ENCODE results near the gene AMMECR1. TPM values are rescaled to one million over a fixed set of nuclear protein-coding genes. Genes with fewer than 3 reads are reported as not detected.
"Not testable (repeated sequence)": the region's sequence is repeated elsewhere in the genome, so short reads cannot be mapped to it uniquely, and the experiment has no call there.

AMMECR1 gene
- total and polyA plus RNA-seq, 2 experiments from 2014 or later, result 15.3 to 17.1 TPM

DNA sequence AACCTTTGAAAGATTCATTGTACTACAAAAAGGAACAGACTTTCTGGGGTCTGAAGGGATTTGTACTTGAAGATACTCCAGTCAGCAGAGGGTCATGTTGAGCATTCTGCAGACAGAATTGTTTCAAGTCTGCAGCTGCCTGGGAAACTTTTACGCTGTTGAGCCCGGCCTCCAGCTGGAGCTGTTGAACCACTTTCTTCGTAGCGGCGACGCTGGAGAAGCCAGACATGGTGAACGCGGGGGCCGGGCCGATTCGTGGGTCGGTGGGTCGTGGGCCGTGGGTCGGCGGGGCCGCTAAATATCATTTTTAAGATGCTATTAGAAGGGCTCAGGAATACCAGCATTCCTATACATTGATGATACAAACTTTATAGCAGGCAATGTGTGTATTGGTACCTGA lies 28.8 kb upstream of the AMMECR1 start:
- Histone ChIP-seq H3K36me3 (ENCODE audit: low read depth) (no peaks in the 10 kb centered on the region), H3K9ac (no peak overlapping the region), H3K4me2 (ENCODE audit: unreplicated experiment) (no peak overlapping the region), H3F3A (ENCODE audit: insufficient read depth) (peaks cover 2% of the 10 kb centered on the region; the same call in 1 of the 2 replicates), H3K27me3 (replicated peaks; ENCODE audit: insufficient read depth) (no peaks in the 10 kb centered on the region), H3K4me1 (ENCODE audit: insufficient read depth) (peaks cover 2% of the 10 kb centered on the region), H4K20me1 (ENCODE audit: insufficient read depth) (no peaks in the 10 kb centered on the region), H3K79me2 (ENCODE audit: insufficient read depth) (no peaks in the 10 kb centered on the region), H3K4me3 (no peak overlapping the region), H3K9me3 (ENCODE audit: low read depth) (no peaks in the 10 kb centered on the region), H3K9me2 (ENCODE audit: insufficient read depth) (no peaks in the 10 kb centered on the region), H3K27ac (no peak overlapping the region), H2AFZ (no peak overlapping the region)
- TF ChIP-seq EZH2phosphoT487 (IDR thresholded peaks at IDR 0.05; ENCODE audit: insufficient read depth, low read depth) (no peak), EZH2 (IDR thresholded peaks at IDR 0.05; ENCODE audit: insufficient read depth, poor library complexity, severe bottlenecking) (no peak)
- WGBS, 2 experiments (ENCODE audit: low coverage in 1 of 2, low lambda C conversion rate in 2 of 2, missing lambda C conversion rate in 2 of 2), result 83 to 87% methylated on average over 6 to 17 of the region's 17 CpGs
- DNase-seq, result no peak
- in situ Hi-C loops (cut with MboI), result no loop called here

DNA sequence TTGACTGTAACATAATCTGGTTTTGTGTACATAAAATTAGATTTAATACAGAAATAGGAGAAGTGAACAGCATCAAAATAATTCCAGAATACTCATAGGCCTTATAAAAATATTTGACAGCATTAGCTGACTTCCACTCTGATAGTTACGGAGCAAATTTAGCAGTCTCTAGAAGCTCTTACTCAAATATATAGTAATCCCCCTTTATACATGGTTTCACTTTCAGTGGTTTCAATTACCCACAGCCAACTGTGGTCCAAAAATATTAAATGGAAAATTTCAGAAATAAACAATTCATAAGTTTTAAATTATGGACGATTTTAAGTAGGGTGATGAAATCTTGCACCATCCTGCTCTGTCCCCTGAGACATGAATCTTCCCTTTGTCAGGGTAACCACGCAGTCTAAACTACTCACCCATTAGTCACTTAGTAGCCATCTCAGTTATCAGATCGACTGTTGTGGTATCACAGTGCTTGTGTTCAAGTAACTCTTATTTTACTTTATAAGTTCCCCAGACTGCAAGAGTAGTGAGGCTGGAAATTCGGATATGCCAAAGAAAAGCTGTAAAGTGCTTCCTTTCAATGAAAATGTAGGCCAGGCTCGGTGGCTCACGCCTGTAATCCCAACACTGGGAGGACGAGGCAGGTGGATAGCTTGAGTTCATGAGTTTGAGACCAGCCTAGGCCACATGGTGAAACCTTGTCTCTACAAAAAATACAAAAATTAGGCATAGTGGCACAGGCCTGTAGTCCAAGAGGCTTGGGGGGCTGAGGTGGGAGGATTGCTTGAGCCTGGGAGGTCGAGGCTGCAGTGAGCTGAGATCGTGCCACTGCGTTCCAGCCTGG lies 23.5 kb upstream of the AMMECR1 start:
- peak overlapping the region; percentile 71 for H2AFZ ChIP-seq
- H3K27ac ChIP-seq, result peak overlapping the region; percentile 99
- H3F3A ChIP-seq (ENCODE audit: insufficient read depth), result peaks cover 18% of the 10 kb centered on the region
- DNase-seq, result peak; percentile 88
- in situ Hi-C loops (cut with MboI), result no loop called here
- no peaks in the 10 kb centered on the region for H4K20me1 ChIP-seq (ENCODE audit: insufficient read depth)
- no peaks in the 10 kb centered on the region for H3K27me3 ChIP-seq (replicated peaks; ENCODE audit: insufficient read depth)
- H3K4me3 ChIP-seq, result peak overlapping the region; percentile 61
- peaks cover 20% of the 10 kb centered on the region for H3K4me1 ChIP-seq (ENCODE audit: insufficient read depth)
- H3K9me3 ChIP-seq (ENCODE audit: low read depth), result no peaks in the 10 kb centered on the region
- H3K4me2 ChIP-seq (ENCODE audit: unreplicated experiment), result peak overlapping the region; percentile 75
- WGBS, 2 experiments (ENCODE audit: low coverage in 1 of 2, low lambda C conversion rate in 2 of 2, missing lambda C conversion rate in 2 of 2), result 12 to 31% methylated on average over 8 to 11 of the region's 11 CpGs
- H3K9ac ChIP-seq, result peak overlapping the region; percentile 82
- H3K79me2 ChIP-seq (ENCODE audit: insufficient read depth), result no peaks in the 10 kb centered on the region
- no peaks in the 10 kb centered on the region for H3K9me2 ChIP-seq (ENCODE audit: insufficient read depth)
- TF ChIP-seq EZH2phosphoT487 (IDR thresholded peaks at IDR 0.05; ENCODE audit: insufficient read depth, low read depth) (0 out of 2 replicates have a peak, but pooled peaks have one; percentile 75), EZH2 (IDR thresholded peaks at IDR 0.05; ENCODE audit: insufficient read depth, poor library complexity, severe bottlenecking) (no peak)
- no peaks in the 10 kb centered on the region for H3K36me3 ChIP-seq (ENCODE audit: low read depth)

DNA sequence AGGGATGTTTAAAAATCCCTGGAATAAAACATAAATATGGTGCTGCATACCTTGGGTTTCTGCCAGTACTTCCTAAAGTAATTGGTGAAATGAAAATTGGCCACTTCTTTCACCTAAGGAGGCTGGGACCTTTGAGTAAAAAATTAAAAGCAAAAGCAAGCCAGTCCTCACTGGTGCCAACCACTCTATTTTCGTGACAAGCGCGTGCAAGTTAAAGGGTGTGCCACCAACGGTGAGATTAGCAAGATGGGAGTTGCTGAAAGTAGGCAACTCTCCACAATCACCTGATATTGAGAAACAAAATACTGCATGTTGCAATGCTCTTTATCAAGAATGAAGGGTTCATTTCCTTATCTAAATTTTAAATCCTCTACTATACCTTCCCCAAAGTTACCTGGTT lies 21.1 kb upstream of the AMMECR1 start:
- no peaks in the 10 kb centered on the region for H3K9me3 ChIP-seq (ENCODE audit: low read depth)
- H3K36me3 ChIP-seq (ENCODE audit: low read depth), result no peaks in the 10 kb centered on the region
- TF ChIP-seq EZH2 (IDR thresholded peaks at IDR 0.05; ENCODE audit: insufficient read depth, poor library complexity, severe bottlenecking), result no peak
- no peak for TF ChIP-seq EZH2phosphoT487 (IDR thresholded peaks at IDR 0.05; ENCODE audit: insufficient read depth, low read depth)
- H3K4me3 ChIP-seq, result no peak overlapping the region
- H3K4me1 ChIP-seq (ENCODE audit: insufficient read depth), result peaks cover 20% of the 10 kb centered on the region
- no peaks in the 10 kb centered on the region for H3K27me3 ChIP-seq (replicated peaks; ENCODE audit: insufficient read depth)
- in situ Hi-C loops (cut with MboI), result no loop called here
- no peak for DNase-seq
- H4K20me1 ChIP-seq (ENCODE audit: insufficient read depth), result no peaks in the 10 kb centered on the region
- H3F3A ChIP-seq (ENCODE audit: insufficient read depth), result peaks cover 18% of the 10 kb centered on the region
- no peaks in the 10 kb centered on the region for H3K9me2 ChIP-seq (ENCODE audit: insufficient read depth)
- H2AFZ ChIP-seq, result no peak overlapping the region
- H3K9ac ChIP-seq, result no peak overlapping the region
- no peak overlapping the region for H3K4me2 ChIP-seq (ENCODE audit: unreplicated experiment)
- H3K27ac ChIP-seq, result no peak overlapping the region
- H3K79me2 ChIP-seq (ENCODE audit: insufficient read depth), result no peaks in the 10 kb centered on the region
- WGBS, 2 experiments (ENCODE audit: low coverage in 1 of 2, low lambda C conversion rate in 2 of 2, missing lambda C conversion rate in 2 of 2), result 98 to 100% methylated on average over 4 of the region's 4 CpGs

DNA sequence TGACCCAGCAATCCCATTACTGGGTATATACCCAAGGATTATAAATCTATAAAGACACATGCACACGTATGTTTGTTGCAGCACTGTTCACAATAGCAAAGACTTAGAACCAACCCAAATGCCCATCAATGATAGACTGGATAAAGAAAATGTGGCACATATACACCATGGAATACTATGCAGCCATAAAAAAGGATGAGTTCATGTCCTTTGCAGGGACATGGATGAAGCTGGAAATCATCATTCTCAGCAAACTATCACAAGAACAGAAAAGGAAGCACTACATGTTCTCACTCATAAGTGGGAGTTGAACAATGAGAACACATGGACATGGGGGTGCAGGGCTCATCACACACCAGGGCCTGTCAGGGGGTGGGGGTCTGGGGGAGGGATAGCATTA lies 15.6 kb upstream of the AMMECR1 start:
- H3K36me3 ChIP-seq (ENCODE audit: low read depth); H3K9ac ChIP-seq; in situ Hi-C loops (cut with MboI); H3F3A ChIP-seq (ENCODE audit: insufficient read depth); H4K20me1 ChIP-seq (ENCODE audit: insufficient read depth); H2AFZ ChIP-seq; H3K4me2 ChIP-seq (ENCODE audit: unreplicated experiment); H3K9me2 ChIP-seq (ENCODE audit: insufficient read depth); H3K27ac ChIP-seq; H3K4me3 ChIP-seq; DNase-seq; H3K4me1 ChIP-seq (ENCODE audit: insufficient read depth); H3K79me2 ChIP-seq (ENCODE audit: insufficient read depth); H3K27me3 ChIP-seq (replicated peaks; ENCODE audit: insufficient read depth); H3K9me3 ChIP-seq (ENCODE audit: low read depth): not testable (repeated sequence)
- WGBS, 2 experiments (ENCODE audit: low coverage in 1 of 2, low lambda C conversion rate in 2 of 2, missing lambda C conversion rate in 2 of 2), result 83 to 93% methylated on average over 1 of the region's 1 CpG

All from GM23248 (cell line).